ENCODE measurements around the gene PCBP3. TPM values are rescaled to one million over a fixed set of nuclear protein-coding genes. Genes with fewer than 3 reads are reported as not detected.
"Not testable (repeated sequence)": the region's sequence is repeated elsewhere in the genome, so short reads cannot be mapped to it uniquely, and the experiment has no call there.

PCBP3 gene
- total RNA-seq, 1 experiment from 2014 or later, result not detected

DNA sequence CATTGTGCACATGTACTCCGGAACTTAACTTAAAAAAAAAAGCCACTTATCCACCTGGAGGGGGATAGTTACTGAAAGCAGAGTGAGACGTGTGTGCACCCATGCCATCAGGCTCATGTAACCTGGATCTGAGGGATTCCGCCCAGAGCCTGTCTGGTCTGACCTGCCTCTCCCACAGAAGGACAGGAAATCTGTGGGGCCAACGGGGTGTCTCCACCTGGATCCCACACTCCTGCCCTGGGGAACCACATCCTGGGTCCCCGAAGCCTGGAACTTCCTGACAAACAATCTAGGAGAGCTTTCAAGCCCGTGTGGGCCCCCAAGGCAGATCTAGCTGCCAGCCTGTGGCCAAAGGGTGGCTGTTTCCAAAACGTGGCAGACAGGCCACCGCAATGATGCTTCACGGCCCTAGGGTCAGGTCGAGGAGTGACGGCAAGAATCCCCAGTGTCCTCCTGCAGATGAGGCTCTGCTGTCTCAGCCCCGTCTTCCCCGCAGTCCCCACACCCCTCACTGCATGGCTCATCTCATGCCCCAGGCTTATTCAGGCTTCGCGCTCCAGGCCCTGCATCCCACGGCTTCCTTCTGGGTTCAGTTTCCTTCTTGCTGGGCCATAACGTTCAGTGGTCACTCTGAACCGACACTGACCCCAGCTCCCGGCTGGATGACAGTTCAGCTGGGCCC lies 21.0 kb upstream of the PCBP3 start:
- Histone ChIP-seq H3K4me1 (ENCODE audit: control insufficient read depth, insufficient read depth, low read length) (no peaks in the 10 kb centered on the region), H3K36me3 (ENCODE audit: control insufficient read depth, insufficient read depth, low read length) (no peaks in the 10 kb centered on the region), H3K4me3 (ENCODE audit: low read depth in 2 of 2, low read length in 2 of 2) (no peak overlapping the region), H3K9me3 (ENCODE audit: control insufficient read depth, insufficient read depth, low read depth, low read length) (no peaks in the 10 kb centered on the region), H3K27me3 (ENCODE audit: control insufficient read depth, insufficient read depth, low read length) (no peaks in the 10 kb centered on the region; the same call in 1 of the 2 replicates), H3K27ac (ENCODE audit: low read length) (no peak overlapping the region)
- in situ Hi-C loops (cut with HindIII; ENCODE audit: low pct_unique_long_range_greater_than_20kb, low sequenced_read_pairs), result no loop called here
- TF ChIP-seq, protein P1, sequence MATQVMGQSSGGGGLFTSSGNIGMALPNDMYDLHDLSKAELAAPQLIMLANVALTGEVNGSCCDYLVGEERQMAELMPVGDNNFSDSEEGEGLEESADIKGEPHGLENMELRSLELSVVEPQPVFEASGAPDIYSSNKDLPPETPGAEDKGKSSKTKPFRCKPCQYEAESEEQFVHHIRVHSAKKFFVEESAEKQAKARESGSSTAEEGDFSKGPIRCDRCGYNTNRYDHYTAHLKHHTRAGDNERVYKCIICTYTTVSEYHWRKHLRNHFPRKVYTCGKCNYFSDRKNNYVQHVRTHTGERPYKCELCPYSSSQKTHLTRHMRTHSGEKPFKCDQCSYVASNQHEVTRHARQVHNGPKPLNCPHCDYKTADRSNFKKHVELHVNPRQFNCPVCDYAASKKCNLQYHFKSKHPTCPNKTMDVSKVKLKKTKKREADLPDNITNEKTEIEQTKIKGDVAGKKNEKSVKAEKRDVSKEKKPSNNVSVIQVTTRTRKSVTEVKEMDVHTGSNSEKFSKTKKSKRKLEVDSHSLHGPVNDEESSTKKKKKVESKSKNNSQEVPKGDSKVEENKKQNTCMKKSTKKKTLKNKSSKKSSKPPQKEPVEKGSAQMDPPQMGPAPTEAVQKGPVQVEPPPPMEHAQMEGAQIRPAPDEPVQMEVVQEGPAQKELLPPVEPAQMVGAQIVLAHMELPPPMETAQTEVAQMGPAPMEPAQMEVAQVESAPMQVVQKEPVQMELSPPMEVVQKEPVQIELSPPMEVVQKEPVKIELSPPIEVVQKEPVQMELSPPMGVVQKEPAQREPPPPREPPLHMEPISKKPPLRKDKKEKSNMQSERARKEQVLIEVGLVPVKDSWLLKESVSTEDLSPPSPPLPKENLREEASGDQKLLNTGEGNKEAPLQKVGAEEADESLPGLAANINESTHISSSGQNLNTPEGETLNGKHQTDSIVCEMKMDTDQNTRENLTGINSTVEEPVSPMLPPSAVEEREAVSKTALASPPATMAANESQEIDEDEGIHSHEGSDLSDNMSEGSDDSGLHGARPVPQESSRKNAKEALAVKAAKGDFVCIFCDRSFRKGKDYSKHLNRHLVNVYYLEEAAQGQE (IDR thresholded peaks at IDR 0.05; ENCODE audit: insufficient read depth in 1 of 2, low read depth in 2 of 2, low read length in 1 of 2), result no peak
- no peak for TF ChIP-seq POLR2AphosphoS5 (IDR thresholded peaks at IDR 0.05; ENCODE audit: low read depth, low read length)
- TF ChIP-seq, protein P2, sequence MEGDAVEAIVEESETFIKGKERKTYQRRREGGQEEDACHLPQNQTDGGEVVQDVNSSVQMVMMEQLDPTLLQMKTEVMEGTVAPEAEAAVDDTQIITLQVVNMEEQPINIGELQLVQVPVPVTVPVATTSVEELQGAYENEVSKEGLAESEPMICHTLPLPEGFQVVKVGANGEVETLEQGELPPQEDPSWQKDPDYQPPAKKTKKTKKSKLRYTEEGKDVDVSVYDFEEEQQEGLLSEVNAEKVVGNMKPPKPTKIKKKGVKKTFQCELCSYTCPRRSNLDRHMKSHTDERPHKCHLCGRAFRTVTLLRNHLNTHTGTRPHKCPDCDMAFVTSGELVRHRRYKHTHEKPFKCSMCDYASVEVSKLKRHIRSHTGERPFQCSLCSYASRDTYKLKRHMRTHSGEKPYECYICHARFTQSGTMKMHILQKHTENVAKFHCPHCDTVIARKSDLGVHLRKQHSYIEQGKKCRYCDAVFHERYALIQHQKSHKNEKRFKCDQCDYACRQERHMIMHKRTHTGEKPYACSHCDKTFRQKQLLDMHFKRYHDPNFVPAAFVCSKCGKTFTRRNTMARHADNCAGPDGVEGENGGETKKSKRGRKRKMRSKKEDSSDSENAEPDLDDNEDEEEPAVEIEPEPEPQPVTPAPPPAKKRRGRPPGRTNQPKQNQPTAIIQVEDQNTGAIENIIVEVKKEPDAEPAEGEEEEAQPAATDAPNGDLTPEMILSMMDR (IDR thresholded peaks at IDR 0.05), result no peak
- TF ChIP-seq SIN3A (IDR thresholded peaks at IDR 0.05; ENCODE audit: borderline replicate concordance, insufficient read depth, low read depth, low read length), result no peak
- TF ChIP-seq TCF7L2 (IDR thresholded peaks at IDR 0.05; ENCODE audit: low read depth, low read length), result no peak
- no TSS peak for BruUV-seq (replicated peaks)
- ChIA-PET POLR2A (no interaction called here), CTCF (no interaction called here)
- intact Hi-C loops (cut with micrococcal nuclease; ENCODE audit: unreplicated experiment), result no loop called here
- no peak for ATAC-seq
- DNase-seq (ENCODE audit: low read depth, low spot score), result no peak

DNA sequence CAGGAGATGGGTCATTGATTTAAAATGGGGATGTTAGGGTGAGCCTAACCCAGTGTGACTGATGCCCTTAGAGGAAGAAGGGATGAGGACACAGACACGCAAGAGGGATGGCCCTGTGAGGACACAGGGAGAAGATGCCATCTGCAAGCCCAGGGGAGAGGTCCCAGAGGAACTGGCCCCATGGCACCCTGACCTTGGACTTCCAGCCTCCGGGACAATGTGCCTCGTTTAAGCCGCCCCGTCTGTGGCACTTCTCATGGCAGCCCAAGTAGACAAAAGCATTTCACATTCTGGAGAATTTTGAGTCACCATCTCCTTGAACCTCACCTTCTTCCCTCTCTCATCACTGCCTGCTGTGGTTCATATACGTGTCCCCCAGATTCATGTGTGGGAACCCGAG lies 20.1 kb upstream of the PCBP3 start:
- in situ Hi-C loops (cut with HindIII; ENCODE audit: low pct_unique_long_range_greater_than_20kb, low sequenced_read_pairs), result no loop called here
- CTCF ChIA-PET, result no interaction called here

DNA sequence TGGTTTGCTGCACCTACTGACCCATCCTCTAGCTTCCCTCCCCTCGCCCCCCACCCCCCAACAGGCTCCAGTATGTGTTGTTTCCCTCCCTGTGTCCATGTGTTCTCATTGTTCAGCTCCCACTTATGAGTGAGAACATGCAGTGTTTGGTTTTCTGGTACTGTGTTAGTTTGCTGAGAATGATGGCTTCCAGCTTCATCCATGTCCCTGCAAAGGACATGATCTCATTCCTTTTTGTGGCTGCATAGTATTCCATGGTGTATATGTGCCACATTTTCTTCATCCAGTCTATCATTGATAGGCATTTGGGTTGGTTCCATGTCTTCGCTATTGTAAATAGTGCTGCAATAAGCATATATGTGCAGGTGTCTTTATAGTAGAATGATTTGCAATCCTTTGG lies 17.4 kb upstream of the PCBP3 start:
- BruUV-seq (replicated peaks); H3K9me3 ChIP-seq (ENCODE audit: control insufficient read depth, insufficient read depth, low read depth, low read length); DNase-seq (ENCODE audit: low read depth, low spot score); POLR2A ChIA-PET; H3K27me3 ChIP-seq (ENCODE audit: control insufficient read depth, insufficient read depth, low read length); H3K4me1 ChIP-seq (ENCODE audit: control insufficient read depth, insufficient read depth, low read length); CTCF ChIA-PET; ATAC-seq; H3K27ac ChIP-seq (ENCODE audit: low read length); intact Hi-C loops (cut with micrococcal nuclease; ENCODE audit: unreplicated experiment); H3K4me3 ChIP-seq (ENCODE audit: low read depth in 2 of 2, low read length in 2 of 2); H3K36me3 ChIP-seq (ENCODE audit: control insufficient read depth, insufficient read depth, low read length); in situ Hi-C loops (cut with HindIII; ENCODE audit: low pct_unique_long_range_greater_than_20kb, low sequenced_read_pairs): not testable (repeated sequence)

More for the DNA sequence above, 20.1 kb upstream of the PCBP3 start:
- no peak overlapping the region for H3K4me3 ChIP-seq (ENCODE audit: low read depth in 2 of 2, low read length in 2 of 2)
- H3K9me3 ChIP-seq (ENCODE audit: control insufficient read depth, insufficient read depth, low read depth, low read length), result no peaks in the 10 kb centered on the region
- no peaks in the 10 kb centered on the region for H3K36me3 ChIP-seq (ENCODE audit: control insufficient read depth, insufficient read depth, low read length)
- H3K4me1 ChIP-seq (ENCODE audit: control insufficient read depth, insufficient read depth, low read length), result no peaks in the 10 kb centered on the region
- POLR2A ChIA-PET, result no interaction called here
- no peaks in the 10 kb centered on the region; the same call in 1 of the 2 replicates for H3K27me3 ChIP-seq (ENCODE audit: control insufficient read depth, insufficient read depth, low read length)
- intact Hi-C loops (cut with micrococcal nuclease; ENCODE audit: unreplicated experiment), result no loop called here
- TF ChIP-seq TCF7L2 (IDR thresholded peaks at IDR 0.05; ENCODE audit: low read depth, low read length), result no peak
- TF ChIP-seq, protein P2 (IDR thresholded peaks at IDR 0.05), result no peak
- ATAC-seq, result no peak
- BruUV-seq (replicated peaks), result no TSS peak
- H3K27ac ChIP-seq (ENCODE audit: low read length), result no peak overlapping the region
- DNase-seq (ENCODE audit: low read depth, low spot score), result no peak

All from Panc1 (cell line).